Measurements from ENCODE around the gene HSPA14. TPM values are rescaled to one million over a fixed set of nuclear protein-coding genes. Genes with fewer than 3 reads are reported as not detected.

Gene HSPA14
- total and polyA plus RNA-seq, 2 of the 8 experiments (the other 6 are each of a cell fraction or from before 2014, with no cell fraction given), result 20.5 to 36.4 TPM

GRCh38 chr10:14904864-14905263 is 66.8 kb downstream of the HSPA14 start:
- H3K56ac ChIP-seq (replicated peaks; ENCODE audit: insufficient read length, low read depth, low read length), result no peak overlapping the region
- H2BK5ac ChIP-seq (ENCODE audit: low read depth, low read length), result no peak overlapping the region
- H3K18ac ChIP-seq (ENCODE audit: extremely low read depth, low read length), result no peak overlapping the region
- ChIA-PET CTCF (ENCODE audit: partially characterized antibody) (interaction anchor here (0.6 to 2.3 kb wide), 10 partner anchors 12 to 368 kb away, joined by 3 to 6 read pairs (median 4); no protein-coding TSS in a partner anchor), POLR2A (ENCODE audit: partially characterized antibody) (interaction anchor here (1.0 to 1.3 kb wide), 2 partner anchors 28 to 185 kb away, joined by 3 read pairs; no protein-coding TSS in a partner anchor)
- H3K23me2 ChIP-seq (ENCODE audit: low read depth, low read length), result no peaks in the 10 kb centered on the region
- peaks cover 3 to 5% of the 10 kb centered on the region in 2 experiments; a peak in 1 of 4 replicates for H3K9me3 ChIP-seq (ENCODE audit: insufficient read depth in 2 of 2, low read depth in 1 of 2, low read length in 1 of 2)
- H3K14ac ChIP-seq (ENCODE audit: insufficient read length), result no peak overlapping the region
- H4K20me1 ChIP-seq (replicated peaks in 1 of 2; ENCODE audit: control insufficient read depth in 1 of 2, insufficient read depth in 2 of 2, low read length in 2 of 2), result no peaks in the 10 kb centered on the region
- H2BK20ac ChIP-seq (ENCODE audit: low read length), result no peak overlapping the region
- no peaks in the 10 kb centered on the region for H3K79me1 ChIP-seq (ENCODE audit: low read depth, low read length)
- no peak overlapping the region for H2AFZ ChIP-seq (ENCODE audit: low read length)
- no peak overlapping the region for H3K27ac ChIP-seq (ENCODE audit: low read depth, low read length)
- H3K79me2 ChIP-seq (ENCODE audit: control insufficient read depth in 1 of 2, insufficient read depth in 2 of 2, low read length in 2 of 2), result no peaks in the 10 kb centered on the region
- no peak overlapping the region for H3K4me2 ChIP-seq (ENCODE audit: insufficient read depth in 1 of 2, low read depth in 2 of 2, low read length in 2 of 2)
- H2BK120ac ChIP-seq (replicated peaks; ENCODE audit: low read depth, low read length), result no peak overlapping the region
- 100% methylated on average over 2 of the region's 2 CpGs; no CpG with 5 or more reads in 1 of the 2 experiments for WGBS, 2 experiments (ENCODE audit: extremely low coverage in 1 of 2, insufficient coverage in 1 of 2, insufficient read length in 1 of 2, insufficient replicate concordance in 2 of 2, low coverage in 1 of 2, low lambda C conversion rate in 2 of 2, missing lambda C conversion rate in 1 of 2)
- no peak overlapping the region for H2BK15ac ChIP-seq (ENCODE audit: low read length)
- H3K4ac ChIP-seq (replicated peaks; ENCODE audit: insufficient read length, low read depth, low read length), result no peak overlapping the region
- H3K27me3 ChIP-seq (replicated peaks in 1 of 4; ENCODE audit: control insufficient read depth in 3 of 4, extremely low read depth in 1 of 4, insufficient read depth in 3 of 4, low read length in 3 of 4), result no peaks in the 10 kb centered on the region
- H3K4me1 ChIP-seq (replicated peaks in 1 of 4; ENCODE audit: control insufficient read depth in 3 of 4, insufficient read depth in 4 of 4, low read length in 3 of 4), result no peaks in the 10 kb centered on the region
- H2BK12ac ChIP-seq (ENCODE audit: low read depth, low read length), result no peak overlapping the region
- DNase-seq (ENCODE audit: low read depth in 1 of 2, low spot score in 2 of 2) (no peak), FAIRE-seq (no peak)
- H4K8ac ChIP-seq (ENCODE audit: extremely low read depth, insufficient read depth, low read length), result no peak overlapping the region
- no peak overlapping the region for H3K9ac ChIP-seq (replicated peaks in 1 of 4; ENCODE audit: extremely low read depth in 1 of 4, low read depth in 3 of 4, low read length in 3 of 4)
- TF ChIP-seq CBX8 (IDR thresholded peaks at IDR 0.05; ENCODE audit: borderline replicate concordance, low read depth, low read length) (no peak), FOSL1 (IDR thresholded peaks at IDR 0.05; ENCODE audit: insufficient read depth, low read depth, low read length) (no peak), YY1 (IDR thresholded peaks at IDR 0.05; ENCODE audit: low read depth, low read length) (no peak), BACH1 (IDR thresholded peaks at IDR 0.05; ENCODE audit: low read length) (no peak), E2F6 (IDR thresholded peaks at IDR 0.05) (no peak), TBP (IDR thresholded peaks at IDR 0.05; ENCODE audit: low read depth, low read length) (no peak), CHD1 (IDR thresholded peaks at IDR 0.05; ENCODE audit: low read depth, low read length) (no peak), POU5F1 (IDR thresholded peaks at IDR 0.05; ENCODE audit: low read depth, low read length) (no peak), HDAC6 (IDR thresholded peaks at IDR 0.05; ENCODE audit: low read depth, low read length) (no peak)
- H4K5ac ChIP-seq (ENCODE audit: insufficient read length, low read depth, low read length), result no peak overlapping the region
- no peak overlapping the region for H2AK5ac ChIP-seq (ENCODE audit: low read depth, low read length)
- H3K23ac ChIP-seq (ENCODE audit: insufficient read length), result no peak overlapping the region
- H4K91ac ChIP-seq (replicated peaks; ENCODE audit: insufficient read length, low read length), result no peak overlapping the region
- H3K4me3 ChIP-seq (ENCODE audit: extremely low read depth in 1 of 4, insufficient read depth in 2 of 4, low read depth in 3 of 4, low read length in 4 of 4), result no peak overlapping the region
- peaks cover 0 to 90% (median 42%) of the 10 kb centered on the region in 4 experiments; a peak in 6 of 8 replicates for H3K36me3 ChIP-seq (ENCODE audit: control insufficient read depth in 2 of 4, insufficient read depth in 4 of 4, low read length in 3 of 4)

Measured in H1 (cell line).